Mesothelial cell of epicardium (in vitro differentiated cells): ENCODE measurements around the gene ANKS1B. TPM values are rescaled to one million over a fixed set of nuclear protein-coding genes. Genes with fewer than 3 reads are reported as not detected.

Experiments
- DNase-seq, 2 experiments: peaks; one replicate each; pipeline ENCODE4 v3.0.0; 2021; ENCODE audit warnings: low spot score in 2 of 2; ENCODE audit not compliant: unreplicated experiment in 2 of 2
- H3K27ac Mint-ChIP-seq: 2 replicates; pipeline ENCODE4 v1.8.0; 2021; ENCODE audit warnings: mixed read lengths
- H3K27me3 Mint-ChIP-seq: 2 replicates; pipeline ENCODE4 v1.8.0; 2021; ENCODE audit warnings: low read depth, mixed read lengths
- H3K36me3 Mint-ChIP-seq: 2 replicates; pipeline ENCODE4 v1.8.0; 2021; ENCODE audit warnings: mixed read lengths
- H3K4me1 Mint-ChIP-seq: 2 replicates; pipeline ENCODE4 v1.8.0; 2021; ENCODE audit warnings: mixed read lengths
- H3K4me3 Mint-ChIP-seq: 2 replicates; pipeline ENCODE4 v1.8.0; 2021; ENCODE audit warnings: mild to moderate bottlenecking, moderate library complexity, mixed read lengths
- H3K9me3 Mint-ChIP-seq: 2 replicates; pipeline ENCODE4 v1.8.0; 2021; ENCODE audit warnings: mixed read lengths
- total RNA-seq: library from RNA; stranded (reverse); gene quantifications from 3 replicates; pipeline ENCODE4 v1.2.1, GENCODE V29; 2021
- TF ChIP-seq, protein P1 (sequence below): fragments of 200-600 bp; sonication (generic); IDR thresholded peaks from one replicate; pipeline ENCODE4 v1.5.0; 2021; ENCODE audit warnings: antibody characterized with exemption; ENCODE audit not compliant: unreplicated experiment

The ANKS1B gene
- total RNA-seq, 1 donor from 2014 or later = 8.8 TPM

- no peaks in the 10 kb centered on the region for H3K36me3 Mint-ChIP-seq
- H3K27ac Mint-ChIP-seq = no peak overlapping the region
- H3K27me3 Mint-ChIP-seq = no peaks in the 10 kb centered on the region
- H3K4me1 Mint-ChIP-seq = no peaks in the 10 kb centered on the region
- peaks cover 19% of the 10 kb centered on the region for H3K9me3 Mint-ChIP-seq
- no peak overlapping the region for H3K4me3 Mint-ChIP-seq
- no peak for DNase-seq
- TF ChIP-seq, protein P1, sequence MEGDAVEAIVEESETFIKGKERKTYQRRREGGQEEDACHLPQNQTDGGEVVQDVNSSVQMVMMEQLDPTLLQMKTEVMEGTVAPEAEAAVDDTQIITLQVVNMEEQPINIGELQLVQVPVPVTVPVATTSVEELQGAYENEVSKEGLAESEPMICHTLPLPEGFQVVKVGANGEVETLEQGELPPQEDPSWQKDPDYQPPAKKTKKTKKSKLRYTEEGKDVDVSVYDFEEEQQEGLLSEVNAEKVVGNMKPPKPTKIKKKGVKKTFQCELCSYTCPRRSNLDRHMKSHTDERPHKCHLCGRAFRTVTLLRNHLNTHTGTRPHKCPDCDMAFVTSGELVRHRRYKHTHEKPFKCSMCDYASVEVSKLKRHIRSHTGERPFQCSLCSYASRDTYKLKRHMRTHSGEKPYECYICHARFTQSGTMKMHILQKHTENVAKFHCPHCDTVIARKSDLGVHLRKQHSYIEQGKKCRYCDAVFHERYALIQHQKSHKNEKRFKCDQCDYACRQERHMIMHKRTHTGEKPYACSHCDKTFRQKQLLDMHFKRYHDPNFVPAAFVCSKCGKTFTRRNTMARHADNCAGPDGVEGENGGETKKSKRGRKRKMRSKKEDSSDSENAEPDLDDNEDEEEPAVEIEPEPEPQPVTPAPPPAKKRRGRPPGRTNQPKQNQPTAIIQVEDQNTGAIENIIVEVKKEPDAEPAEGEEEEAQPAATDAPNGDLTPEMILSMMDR = no peak
Observed at GRCh38 chr12:99505805-99506204, 478.9 kb downstream of the ANKS1B start.

- peaks cover 12% of the 10 kb centered on the region for H3K9me3 Mint-ChIP-seq
- H3K4me3 Mint-ChIP-seq = no peak overlapping the region
- DNase-seq = no peak
- H3K27me3 Mint-ChIP-seq = no peaks in the 10 kb centered on the region
- H3K27ac Mint-ChIP-seq = no peak overlapping the region
- no peaks in the 10 kb centered on the region for H3K36me3 Mint-ChIP-seq
- H3K4me1 Mint-ChIP-seq = no peaks in the 10 kb centered on the region
- TF ChIP-seq, protein P1 = no peak
Observed at GRCh38 chr12:99498756-99499155, 486.0 kb downstream of the ANKS1B start.

GRCh38 chr12:99495799-99496198 lies 488.9 kb downstream of the ANKS1B start:
- no peaks in the 10 kb centered on the region for H3K4me1 Mint-ChIP-seq
- peaks cover 17% of the 10 kb centered on the region for H3K9me3 Mint-ChIP-seq
- no peak for DNase-seq
- peaks cover 2% of the 10 kb centered on the region for H3K27me3 Mint-ChIP-seq
- H3K27ac Mint-ChIP-seq = no peak overlapping the region
- no peaks in the 10 kb centered on the region for H3K36me3 Mint-ChIP-seq
- no peak overlapping the region for H3K4me3 Mint-ChIP-seq
- TF ChIP-seq, protein P1 = no peak

GRCh38 chr12:99493197-99493596 lies 491.5 kb downstream of the ANKS1B start:
- TF ChIP-seq, protein P1 = no peak
- H3K9me3 Mint-ChIP-seq = peaks cover 13% of the 10 kb centered on the region
- peaks cover 2% of the 10 kb centered on the region for H3K27me3 Mint-ChIP-seq
- H3K4me1 Mint-ChIP-seq = no peaks in the 10 kb centered on the region
- H3K36me3 Mint-ChIP-seq = no peaks in the 10 kb centered on the region
- no peak overlapping the region for H3K4me3 Mint-ChIP-seq
- H3K27ac Mint-ChIP-seq = no peak overlapping the region
- no peak for DNase-seq

- H3K4me3 Mint-ChIP-seq = no peak overlapping the region
- no peaks in the 10 kb centered on the region for H3K36me3 Mint-ChIP-seq
- TF ChIP-seq, protein P1 = no peak
- H3K27me3 Mint-ChIP-seq = no peaks in the 10 kb centered on the region
- H3K9me3 Mint-ChIP-seq = peaks cover 48% of the 10 kb centered on the region
- H3K27ac Mint-ChIP-seq = no peak overlapping the region
- H3K4me1 Mint-ChIP-seq = no peaks in the 10 kb centered on the region
- DNase-seq = no peak
Observed at GRCh38 chr12:99486277-99486676, 498.5 kb downstream of the ANKS1B start.

DNA sequence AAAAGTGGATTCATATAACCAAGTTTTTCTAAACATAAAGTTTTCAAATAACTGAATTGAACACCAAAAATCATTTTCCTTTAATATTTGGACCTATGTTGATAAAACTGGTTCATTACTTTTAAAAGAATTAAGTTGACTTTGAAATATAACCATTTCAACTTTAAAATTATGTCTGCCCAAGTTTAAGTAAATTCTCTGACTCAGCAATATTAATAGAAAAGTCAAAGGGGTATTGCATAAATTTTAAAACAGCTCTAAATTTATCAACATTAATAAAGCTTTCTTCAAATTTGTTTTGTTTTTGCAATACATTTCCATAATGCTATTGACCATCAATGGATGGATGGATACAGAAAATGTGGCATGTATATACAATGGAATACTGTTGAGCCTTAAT lies 505.6 kb downstream of the ANKS1B start:
- TF ChIP-seq, protein P1 = no peak
- Mint-ChIP-seq H3K27me3 (no peaks in the 10 kb centered on the region), H3K4me1 (no peaks in the 10 kb centered on the region), H3K9me3 (peaks cover 37% of the 10 kb centered on the region), H3K36me3 (no peaks in the 10 kb centered on the region), H3K4me3 (no peak overlapping the region), H3K27ac (no peak overlapping the region)
- no peak for DNase-seq
